Retinal pigment epithelial cell (primary cell): ENCODE results near the gene APCDD1.
"Not testable (repeated sequence)": the region's sequence is repeated elsewhere in the genome, so short reads cannot be mapped to it uniquely, and the experiment has no call there.

Source experiments
- DNase-seq: peaks from one replicate; pipeline ENCODE4 v3.0.0-alpha.2; 2010; ENCODE audit warnings: low read depth
- H3K4me3 ChIP-seq: 2 replicates; pipeline ENCODE4 v1.5.1; 2011; ENCODE audit warnings: mild to moderate bottlenecking, low read length, control low read depth, moderate library complexity
- CTCF ChIP-seq: conservative IDR thresholded peaks from 2 replicates; pipeline ENCODE4 v1.5.1; 2011; ENCODE audit warnings: low read depth, low read length, control low read depth, inconsistent platforms

The APCDD1 gene

GRCh38 chr18:10459587-10459986 is 5.2 kb downstream of the APCDD1 start:
- TF ChIP-seq CTCF = no peak
- H3K4me3 ChIP-seq = no peak overlapping the region
- DNase-seq = no peak

- no peak for TF ChIP-seq CTCF
- no peak for DNase-seq
- no peak overlapping the region for H3K4me3 ChIP-seq
These were observed 6.1 kb downstream of the APCDD1 start for GRCh38 chr18:10460414-10461018.

GRCh38 chr18:10461989-10462388 is 7.6 kb downstream of the APCDD1 start:
- H3K4me3 ChIP-seq = no peak overlapping the region

GRCh38 chr18:10462597-10462996 is 8.2 kb downstream of the APCDD1 start:
- TF ChIP-seq CTCF = no peak
- H3K4me3 ChIP-seq = no peak overlapping the region
- DNase-seq = no peak

More at GRCh38 chr18:10461989-10462388, 7.6 kb downstream of the APCDD1 start:
- DNase-seq = no peak
- TF ChIP-seq CTCF = no peak

- TF ChIP-seq CTCF = no peak
- DNase-seq = no peak
- no peak overlapping the region for H3K4me3 ChIP-seq
These were observed 8.7 kb downstream of the APCDD1 start for GRCh38 chr18:10463096-10463495.

GRCh38 chr18:10463741-10464140 is 9.3 kb downstream of the APCDD1 start:
- DNase-seq = no peak
- TF ChIP-seq CTCF = no peak
- no peak overlapping the region for H3K4me3 ChIP-seq

- H3K4me3 ChIP-seq, DNase-seq: not testable (repeated sequence)
These were observed 9.8 kb downstream of the APCDD1 start for GRCh38 chr18:10464161-10464648.
